Testis (tissue), 3 donors: Measurements from ENCODE around the gene RABGAP1L. TPM values are rescaled to one million over a fixed set of nuclear protein-coding genes. Genes with fewer than 3 reads are reported as not detected.
"Not testable (repeated sequence)": the region's sequence is repeated elsewhere in the genome, so short reads cannot be mapped to it uniquely, and the experiment has no call there.

Experiments used
- DNase-seq: peaks from one replicate; pipeline ENCODE4 v3.0.0-alpha.2; 2019
- H3K27ac ChIP-seq, 2 donors: fragments of 200-600 bp; sonication (generic); one replicate each; pipeline ENCODE4 v1.5.1; 2019
- H3K27me3 ChIP-seq: fragments of 200-600 bp; sonication (generic); one replicate; pipeline ENCODE4 v1.5.1; 2019
- H3K36me3 ChIP-seq: fragments of 200-600 bp; sonication (generic); one replicate; pipeline ENCODE4 v1.5.1; 2017; ENCODE audit warnings: low read depth; ENCODE audit errors: missing control alignments
- H3K4me1 ChIP-seq: fragments of 200-600 bp; sonication (generic); one replicate; pipeline ENCODE4 v1.5.1; 2019
- H3K4me3 ChIP-seq, 2 donors: fragments of 200-600 bp; sonication (generic); one replicate each; pipeline ENCODE4 v1.5.1; 2017 to 2019
- H3K9me3 ChIP-seq: fragments of 200-600 bp; sonication (generic); one replicate; pipeline ENCODE4 v1.5.1; 2017
- POLR2A ChIP-seq: fragments of 450-650 bp; IDR thresholded peaks from one replicate; pipeline ENCODE4 v1.6.1; 2017; ENCODE audit warnings: antibody characterized with exemption, mild to moderate bottlenecking, moderate library complexity
- WGBS, 2 donors: methylation state at CpG; one replicate each; pipeline ENCODE4 v1.1.5; 2018; 5-methylcytosine and 5-hydroxymethylcytosine counted together
- intact Hi-C: fragments of 100-400 bp; cut with DNase I; formaldehyde crosslinking; loops from one replicate; pipeline ENCODE4 v1.15.1; 2023; ENCODE audit warnings: low total_unique reads
- polyA plus RNA-seq: library from polyadenylated mRNA; stranded (reverse); fragments of 350-450 nt; fragmentation: Illumina TruSeq; extraction: RNeasy Lipid Tissue Mini Kit (QIAGEN cat#74804); gene quantifications from one replicate; pipeline ENCODE4 v1.2.3, GENCODE V29; 2014; ENCODE audit warnings: low read depth, low replicate concordance; ENCODE audit not compliant: insufficient read depth
- total RNA-seq, 2 donors: library from RNA; depleted of rRNA; stranded (reverse); fragments of >200 nt; gene quantifications; one replicate each; pipeline ENCODE4 v1.2.3, GENCODE V29; 2016
- TF ChIP-seq, protein P1 (sequence below), 3 experiments: fragments of 450-650 bp in 2 of 3; fragments of 200-600 bp in 1 of 3; sonication (generic) in 1 of 3; IDR thresholded peaks; one replicate each; pipeline ENCODE4 v1.5.1; 2016 to 2019; ENCODE audit warnings: antibody characterized with exemption in 3 of 3, mild to moderate bottlenecking in 2 of 3, moderate library complexity in 1 of 3

RABGAP1L gene
- total and polyA plus RNA-seq, 3 donors from 2014 or later, result 40.5 to 53.1 (median 49.5) TPM

GRCh38 chr1:174689524-174689923 is 530.2 kb downstream of the RABGAP1L start:
- Histone ChIP-seq H3K27me3 (no peaks in the 10 kb centered on the region), H3K27ac (no peak overlapping the region), H3K4me1 (no peaks in the 10 kb centered on the region), H3K9me3 (no peaks in the 10 kb centered on the region), H3K36me3 (no peaks in the 10 kb centered on the region), H3K4me3 (no peak overlapping the region)
- WGBS, 2 donors, result 75 to 88% methylated on average over 1 of the region's 1 CpG
- no peak for DNase-seq
- intact Hi-C loops, result no loop called here
- TF ChIP-seq, protein P1, sequence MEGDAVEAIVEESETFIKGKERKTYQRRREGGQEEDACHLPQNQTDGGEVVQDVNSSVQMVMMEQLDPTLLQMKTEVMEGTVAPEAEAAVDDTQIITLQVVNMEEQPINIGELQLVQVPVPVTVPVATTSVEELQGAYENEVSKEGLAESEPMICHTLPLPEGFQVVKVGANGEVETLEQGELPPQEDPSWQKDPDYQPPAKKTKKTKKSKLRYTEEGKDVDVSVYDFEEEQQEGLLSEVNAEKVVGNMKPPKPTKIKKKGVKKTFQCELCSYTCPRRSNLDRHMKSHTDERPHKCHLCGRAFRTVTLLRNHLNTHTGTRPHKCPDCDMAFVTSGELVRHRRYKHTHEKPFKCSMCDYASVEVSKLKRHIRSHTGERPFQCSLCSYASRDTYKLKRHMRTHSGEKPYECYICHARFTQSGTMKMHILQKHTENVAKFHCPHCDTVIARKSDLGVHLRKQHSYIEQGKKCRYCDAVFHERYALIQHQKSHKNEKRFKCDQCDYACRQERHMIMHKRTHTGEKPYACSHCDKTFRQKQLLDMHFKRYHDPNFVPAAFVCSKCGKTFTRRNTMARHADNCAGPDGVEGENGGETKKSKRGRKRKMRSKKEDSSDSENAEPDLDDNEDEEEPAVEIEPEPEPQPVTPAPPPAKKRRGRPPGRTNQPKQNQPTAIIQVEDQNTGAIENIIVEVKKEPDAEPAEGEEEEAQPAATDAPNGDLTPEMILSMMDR (IDR thresholded peaks at IDR 0.05), result no peak
- no peak for TF ChIP-seq POLR2A

- no peak for TF ChIP-seq POLR2A
- TF ChIP-seq, protein P1 (IDR thresholded peaks at IDR 0.05), result no peak
- no peaks in the 10 kb centered on the region for H3K4me1 ChIP-seq
- no peak overlapping the region for H3K27ac ChIP-seq
- no peaks in the 10 kb centered on the region for H3K27me3 ChIP-seq
- intact Hi-C loops, result no loop called here
- no peak for DNase-seq
- H3K4me3 ChIP-seq, result no peak overlapping the region
- no peaks in the 10 kb centered on the region for H3K36me3 ChIP-seq
- H3K9me3 ChIP-seq, result no peaks in the 10 kb centered on the region
These were observed 530.9 kb downstream of the RABGAP1L start for GRCh38 chr1:174690266-174690665.

- no peaks in the 10 kb centered on the region for H3K36me3 ChIP-seq
- no peaks in the 10 kb centered on the region for H3K4me1 ChIP-seq
- H3K27ac ChIP-seq, result no peak overlapping the region
- TF ChIP-seq, protein P1 (IDR thresholded peaks at IDR 0.05), result no peak
- TF ChIP-seq POLR2A, result no peak
- H3K27me3 ChIP-seq, result no peaks in the 10 kb centered on the region
- no peaks in the 10 kb centered on the region for H3K9me3 ChIP-seq
- 87 to 94% methylated on average over 1 of the region's 1 CpG for WGBS, 2 donors
- intact Hi-C loops, result no loop called here
- no peak for DNase-seq
- no peak overlapping the region for H3K4me3 ChIP-seq
These were observed 533.0 kb downstream of the RABGAP1L start for GRCh38 chr1:174692313-174692712.

- no peaks in the 10 kb centered on the region for H3K9me3 ChIP-seq
- H3K4me3 ChIP-seq, result no peak overlapping the region
- no peak for DNase-seq
- WGBS, 2 donors, result 59 to 61% methylated on average over 3 of the region's 3 CpGs
- TF ChIP-seq, protein P1 (IDR thresholded peaks at IDR 0.05), result no peak
- no peak for TF ChIP-seq POLR2A
- no peaks in the 10 kb centered on the region for H3K4me1 ChIP-seq
- intact Hi-C loops, result no loop called here
- H3K27ac ChIP-seq, result no peak overlapping the region
- H3K27me3 ChIP-seq, result no peaks in the 10 kb centered on the region
- no peaks in the 10 kb centered on the region for H3K36me3 ChIP-seq
These were observed 533.8 kb downstream of the RABGAP1L start for GRCh38 chr1:174693085-174693484.

DNA sequence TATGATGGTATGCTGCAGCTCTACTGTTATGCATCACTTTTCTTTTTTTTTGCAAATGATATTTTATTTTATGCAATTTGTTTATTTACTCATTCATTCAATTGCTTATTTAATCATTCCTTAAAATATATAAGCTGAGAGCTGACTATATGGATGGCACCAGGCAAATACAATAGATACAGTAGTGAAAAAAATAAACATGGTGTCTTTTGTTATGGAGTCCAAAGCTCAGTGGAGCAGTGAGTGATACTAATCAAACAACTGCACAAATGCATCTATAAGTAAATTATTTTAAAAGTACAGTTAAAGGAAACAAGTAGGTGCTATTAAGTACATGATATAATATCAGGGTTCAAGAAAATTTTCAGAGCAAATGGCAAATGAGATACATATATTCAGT is 534.2 kb downstream of the RABGAP1L start:
- H3K9me3 ChIP-seq, DNase-seq, H3K4me1 ChIP-seq, H3K36me3 ChIP-seq, H3K27me3 ChIP-seq, H3K4me3 ChIP-seq, H3K27ac ChIP-seq, intact Hi-C loops: not testable (repeated sequence)
